ENCODE results near the gene DHRSX.
"Not testable (repeated sequence)": the region's sequence is repeated elsewhere in the genome, so short reads cannot be mapped to it uniquely, and the experiment has no call there.

DHRSX gene

GRCh38 chrX:2242326-2242725 is 258.4 kb downstream of the DHRSX start:
- no peak for DNase-seq

GRCh38 chrX:2241496-2241895 is 259.3 kb downstream of the DHRSX start:
- not testable (repeated sequence) for DNase-seq

- DNase-seq: not testable (repeated sequence)
These were observed 260.0 kb downstream of the DHRSX start for GRCh38 chrX:2240761-2241160.

GRCh38 chrX:2237976-2238375 is 262.8 kb downstream of the DHRSX start:
- no peak for DNase-seq

- no peak for DNase-seq
These were observed 269.1 kb downstream of the DHRSX start for GRCh38 chrX:2231570-2232192.

GRCh38 chrX:2230457-2230856 is 270.3 kb downstream of the DHRSX start:
- no peak for DNase-seq

GRCh38 chrX:2228536-2228935 is 272.2 kb downstream of the DHRSX start:
- DNase-seq: no peak

- DNase-seq: no peak
These were observed 273.7 kb downstream of the DHRSX start for GRCh38 chrX:2226906-2227656.

- no peak for DNase-seq
These were observed 274.6 kb downstream of the DHRSX start for GRCh38 chrX:2226182-2226581.

GRCh38 chrX:2224597-2225235 is 276.1 kb downstream of the DHRSX start:
- DNase-seq: no peak

- DNase-seq: no peak
These were observed 276.6 kb downstream of the DHRSX start for GRCh38 chrX:2224161-2224560.

- no peak for DNase-seq
These were observed 279.8 kb downstream of the DHRSX start for GRCh38 chrX:2220829-2221567.

- DNase-seq: no peak
These were observed 280.5 kb downstream of the DHRSX start for GRCh38 chrX:2220296-2220695.

- DNase-seq: not testable (repeated sequence)
These were observed 286.5 kb downstream of the DHRSX start for GRCh38 chrX:2214138-2214823.

- not testable (repeated sequence) for DNase-seq
These were observed 289.1 kb downstream of the DHRSX start for GRCh38 chrX:2211667-2212066.

GRCh38 chrX:2193273-2193592 is 307.5 kb downstream of the DHRSX start:
- no peak for DNase-seq

- no peak for DNase-seq
These were observed 308.0 kb downstream of the DHRSX start for GRCh38 chrX:2192584-2193272.

GRCh38 chrX:2188840-2189239 is 311.9 kb downstream of the DHRSX start:
- DNase-seq: no peak

GRCh38 chrX:2188330-2188792 is 312.4 kb downstream of the DHRSX start:
- no peak for DNase-seq

- DNase-seq: no peak
These were observed 313.2 kb downstream of the DHRSX start for GRCh38 chrX:2187352-2188115.

GRCh38 chrX:2185341-2186082 is 315.3 kb downstream of the DHRSX start:
- DNase-seq: no peak
